Neural cell (in vitro differentiated cells): ENCODE measurements around the gene GOLGA6L10.
"Not testable (repeated sequence)": the region's sequence is repeated elsewhere in the genome, so short reads cannot be mapped to it uniquely, and the experiment has no call there.

Experiments
- CTCF ChIP-seq: fragments of 450-650 bp; IDR thresholded peaks from 2 replicates; pipeline ENCODE4 v1.5.1; 2014; ENCODE audit warnings: antibody characterized with exemption, mild to moderate bottlenecking, moderate library complexity; ENCODE audit not compliant: poor library complexity, severe bottlenecking
- EP300 ChIP-seq: fragments of 450-650 bp; conservative IDR thresholded peaks from 2 replicates; pipeline ENCODE4 v1.6.1; 2014; ENCODE audit warnings: antibody characterized with exemption, mild to moderate bottlenecking, moderate library complexity; ENCODE audit not compliant: poor library complexity, severe bottlenecking
- EZH2 ChIP-seq: fragments of 200-600, 300-800 bp; shearing (Covaris generic), sonication (generic); IDR thresholded peaks from 2 replicates; pipeline ENCODE4 v1.6.1; 2014; ENCODE audit warnings: antibody characterized with exemption, low read length, borderline replicate concordance, mild to moderate bottlenecking; ENCODE audit not compliant: insufficient read depth, poor library complexity, severe bottlenecking
- MXI1 ChIP-seq: fragments of 450-650 bp; conservative IDR thresholded peaks from 2 replicates; pipeline ENCODE4 v1.6.1; 2014; ENCODE audit warnings: antibody characterized with exemption, mild to moderate bottlenecking; ENCODE audit not compliant: poor library complexity, severe bottlenecking
- POLR2AphosphoS5 ChIP-seq: IDR thresholded peaks from 2 replicates; pipeline ENCODE4 v1.6.1; 2012
- RAD21 ChIP-seq: fragments of 450-650 bp; conservative IDR thresholded peaks from 2 replicates; pipeline ENCODE4 v1.6.1; 2014; ENCODE audit warnings: antibody characterized with exemption, mild to moderate bottlenecking, moderate library complexity
- REST ChIP-seq: IDR thresholded peaks from 2 replicates; pipeline ENCODE4 v1.6.1; 2012; ENCODE audit warnings: borderline replicate concordance
- SMC3 ChIP-seq: fragments of 450-650 bp; conservative IDR thresholded peaks from 2 replicates; pipeline ENCODE4 v1.6.1; 2014; ENCODE audit warnings: antibody characterized with exemption, mild to moderate bottlenecking, moderate library complexity; ENCODE audit not compliant: poor library complexity
- TAF1 ChIP-seq: IDR thresholded peaks from 2 replicates; pipeline ENCODE4 v1.6.1; 2012; ENCODE audit warnings: low read depth

GRCh38 chr15:82337051-82337450, 12.2 kb downstream of the GOLGA6L10 start:
- not testable (repeated sequence) for TF ChIP-seq CTCF, TAF1, POLR2AphosphoS5, RAD21, EZH2, EP300, REST, MXI1, SMC3
